CD4-positive, alpha-beta T cell treated with Interferon gamma for 1 hour (primary cell): ENCODE measurements around the gene DENND11.

Experiments
- DNase-seq: peaks from one replicate; pipeline ENCODE4 v3.0.0-alpha.2; 2020

DENND11 gene, protein sequence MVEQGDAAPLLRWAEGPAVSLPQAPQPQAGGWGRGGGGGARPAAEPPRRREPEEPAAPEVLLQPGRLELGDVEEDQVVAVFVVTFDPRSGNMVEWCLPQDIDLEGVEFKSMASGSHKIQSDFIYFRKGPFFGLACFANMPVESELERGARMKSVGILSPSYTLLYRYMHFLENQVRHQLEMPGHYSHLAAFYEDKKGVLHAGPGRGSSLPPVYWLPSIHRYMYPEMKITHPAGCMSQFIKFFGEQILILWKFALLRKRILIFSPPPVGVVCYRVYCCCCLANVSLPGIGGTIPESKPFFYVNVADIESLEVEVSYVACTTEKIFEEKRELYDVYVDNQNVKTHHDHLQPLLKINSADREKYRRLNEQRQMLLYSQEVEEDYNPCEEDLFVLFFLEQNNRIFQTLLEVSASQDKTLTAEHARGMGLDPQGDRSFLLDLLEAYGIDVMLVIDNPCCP

DNA sequence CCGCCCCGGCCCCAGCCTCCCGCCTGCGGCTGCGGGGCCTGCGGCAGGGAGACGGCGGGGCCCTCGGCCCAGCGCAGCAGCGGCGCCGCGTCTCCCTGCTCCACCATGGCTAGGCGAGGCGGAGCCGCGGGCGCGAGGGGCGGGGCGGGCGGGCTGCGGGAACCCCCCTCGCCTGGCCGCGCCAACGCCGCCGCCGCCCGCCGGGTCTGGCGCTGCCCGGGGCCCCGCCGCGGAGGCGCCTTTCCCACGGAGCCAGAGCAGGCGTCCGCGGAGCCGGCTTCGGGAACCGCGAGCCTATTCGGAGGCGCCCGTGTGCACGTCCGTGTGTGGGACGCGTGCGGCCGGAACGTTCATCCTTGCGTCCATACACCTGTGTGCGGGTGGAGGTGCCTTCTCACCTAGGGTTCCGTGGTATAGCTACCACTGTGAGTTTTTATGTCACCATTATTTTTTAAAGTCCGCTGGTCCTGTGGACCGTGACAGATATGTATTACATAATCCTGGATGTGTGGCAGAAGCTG lies at the start of gene DENND11:
Gene DENND11, minus strand, starts transcription at position 120 of the 521 bp plus-strand sequence. Its CDS starts 13 bp downstream, at position 107.
- DNase-seq = peak; percentile 43

DNA sequence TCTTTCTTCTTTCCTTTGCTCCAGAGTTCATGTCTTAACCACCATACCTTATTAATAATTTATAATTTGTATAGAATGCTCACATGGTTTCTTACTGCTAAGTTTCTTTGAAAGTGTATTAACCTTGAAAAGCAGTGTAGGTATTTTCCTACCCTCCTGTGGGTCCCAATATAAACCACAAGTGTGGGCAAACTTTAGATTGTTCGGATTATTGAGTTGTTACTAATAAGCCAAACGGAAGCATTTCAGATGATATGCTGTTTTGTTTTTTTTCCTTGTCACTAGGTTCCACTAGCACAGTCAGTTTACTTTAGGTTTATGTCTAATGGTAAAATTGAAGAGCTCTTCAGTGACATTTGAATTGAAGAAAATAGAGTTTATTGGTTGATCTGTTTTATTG lies 46.4 kb upstream of the DENND11 start:
- no peak for DNase-seq

DNA sequence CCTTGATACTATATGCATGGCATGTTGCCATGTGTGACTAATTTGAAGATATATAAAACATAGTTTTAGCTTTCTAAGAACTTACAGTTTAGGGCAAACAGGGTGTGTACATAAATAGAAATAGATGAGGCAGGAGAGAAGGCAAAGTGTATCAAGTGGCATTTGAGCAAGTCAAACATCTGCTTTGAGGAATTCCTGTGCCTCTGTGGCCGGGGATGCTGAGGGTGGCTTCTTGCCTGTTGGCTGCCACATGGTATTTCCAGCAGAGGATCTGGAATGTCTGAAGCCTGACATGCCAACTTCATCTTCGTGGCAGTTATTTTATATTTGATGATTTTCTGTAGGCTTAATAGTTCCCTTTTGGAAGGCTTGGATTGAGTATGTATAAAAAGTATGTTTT lies 42.2 kb upstream of the DENND11 start:
- DNase-seq = no peak

DNA sequence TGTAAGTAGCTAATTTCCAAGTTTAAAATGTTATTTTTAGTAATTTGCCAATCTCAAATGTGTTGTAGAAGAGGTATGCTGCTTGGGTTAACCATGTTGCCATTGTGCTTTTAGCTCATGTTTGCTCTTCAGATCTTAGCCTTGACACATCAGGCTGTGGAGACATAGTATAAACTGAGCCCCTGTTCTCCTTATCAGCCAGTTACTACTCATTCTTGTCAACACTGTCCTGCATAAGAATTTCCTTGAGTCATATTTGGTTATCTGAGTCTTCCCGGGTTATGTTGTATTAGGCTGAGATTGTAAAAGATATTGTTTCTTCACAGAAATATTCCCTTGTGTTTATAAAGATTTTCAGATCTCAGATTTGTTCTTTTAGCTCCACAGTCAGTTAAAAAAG lies 40.3 kb upstream of the DENND11 start:
- DNase-seq = no peak

DNA sequence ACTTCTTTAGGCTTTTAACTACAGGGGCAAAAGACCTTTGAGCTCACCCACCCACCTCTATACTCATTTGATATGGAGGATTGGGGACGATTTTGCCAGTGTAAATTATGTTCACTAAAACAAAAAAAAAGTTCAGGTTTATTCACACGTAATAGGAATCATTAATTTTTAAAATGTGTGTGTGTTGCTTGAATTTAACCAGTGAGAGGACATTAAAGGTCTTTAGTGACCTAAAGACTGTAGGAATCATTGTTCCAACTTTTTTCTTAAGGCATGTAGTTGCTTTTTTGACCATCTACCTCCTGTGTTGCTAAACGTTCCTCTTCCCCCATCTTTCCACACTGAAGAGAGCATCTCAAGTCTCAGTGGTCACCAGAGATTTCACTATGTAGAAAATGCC lies 37.3 kb upstream of the DENND11 start:
- no peak for DNase-seq

DNA sequence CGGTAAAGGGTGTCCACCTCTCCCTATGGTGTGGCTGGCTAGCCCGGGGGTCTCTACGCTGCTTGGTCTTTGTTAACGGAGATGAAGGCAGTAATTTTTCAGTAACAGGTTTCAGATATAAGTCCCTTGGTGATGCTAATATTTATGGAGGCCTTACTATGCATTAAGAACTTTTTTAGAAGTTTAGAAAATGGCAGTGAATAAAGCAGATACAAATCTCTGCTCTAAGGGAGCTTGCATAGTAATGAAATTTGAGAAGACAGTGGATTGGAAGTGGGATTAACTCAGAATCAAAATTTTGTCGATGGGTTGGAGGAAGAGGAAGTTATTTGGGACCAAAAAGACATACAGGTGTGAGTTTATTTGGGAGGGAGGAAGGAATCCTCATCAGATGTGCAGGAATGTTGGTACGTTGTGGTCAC lies 36.6 kb upstream of the DENND11 start:
- no peak for DNase-seq

DNA sequence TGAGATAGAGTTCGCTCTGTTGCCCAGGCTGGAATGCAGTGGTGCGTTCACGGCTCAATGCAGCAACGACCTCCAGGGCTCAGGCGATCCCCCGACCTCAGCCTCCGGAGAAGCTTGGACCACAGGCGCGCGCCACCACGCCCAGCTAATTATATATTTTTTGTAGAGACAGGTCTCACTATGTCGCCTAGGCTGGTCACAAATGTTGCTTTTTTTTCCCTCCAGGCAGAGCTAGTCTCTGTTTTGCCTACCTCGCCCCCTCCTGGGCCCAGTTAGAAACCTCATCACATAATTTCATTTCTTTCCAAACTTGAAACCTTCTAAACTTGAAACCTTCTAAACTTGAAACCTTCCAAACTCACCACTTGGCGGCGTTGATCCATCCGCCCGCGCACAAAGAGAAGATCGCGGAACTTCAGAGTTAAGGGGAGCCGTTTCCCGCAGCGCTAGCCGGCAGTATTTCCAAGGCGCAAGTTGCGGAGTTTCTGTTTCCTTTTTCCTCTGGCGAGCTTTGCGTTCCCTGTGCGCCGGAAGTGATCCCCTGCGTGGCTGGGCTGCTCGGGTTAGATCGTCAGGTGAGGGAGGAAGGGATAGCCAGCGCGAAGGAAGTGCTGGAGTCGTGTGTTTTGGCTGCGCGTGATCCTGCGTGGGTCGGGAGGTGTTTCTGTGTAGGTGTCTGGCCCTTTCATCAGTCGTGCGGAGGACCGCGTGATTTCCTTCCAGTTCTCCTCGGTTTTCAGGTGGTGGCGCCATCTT lies 36.0 kb upstream of the DENND11 start, which contains the start of gene SSBP1:
Gene SSBP1, plus strand, starts transcription at position 523 of the 756 bp plus-strand sequence. CDS start 809 bp downstream, outside the sequence.
- DNase-seq = peak; percentile 90

DNA sequence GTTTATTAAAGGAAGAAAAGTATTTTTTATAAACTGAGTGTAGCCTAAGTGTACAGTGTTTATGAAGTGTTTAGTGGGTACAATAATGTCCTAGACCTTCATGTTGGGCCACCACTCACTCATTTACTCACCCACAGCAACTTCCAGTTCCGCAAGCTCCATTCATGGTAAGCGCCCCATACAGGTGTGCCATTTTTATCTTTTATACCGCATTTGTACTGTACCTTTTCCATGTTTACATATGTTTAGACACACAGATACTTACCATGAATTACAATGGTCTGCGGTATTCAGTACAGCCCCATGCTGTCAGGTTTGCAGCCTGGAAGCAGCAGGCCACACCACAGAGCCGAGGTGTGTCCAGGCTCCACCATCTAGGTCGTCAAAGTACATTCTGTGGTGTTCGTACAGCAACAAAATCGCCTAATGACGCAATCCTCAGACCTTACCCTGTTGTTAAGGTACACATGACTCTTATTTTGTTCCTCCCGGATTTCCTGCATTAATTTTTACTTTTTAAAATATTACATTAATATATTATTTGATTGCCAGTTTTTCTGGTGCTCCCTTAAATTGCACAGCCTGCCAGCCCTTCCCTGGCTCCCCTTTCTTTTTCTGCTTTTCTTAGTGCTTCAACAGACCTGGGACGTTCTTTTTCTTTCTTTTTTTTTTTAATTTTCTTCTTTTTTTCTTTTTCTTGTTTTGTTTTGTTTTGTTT lies 35.3 kb upstream of the DENND11 start:
- DNase-seq = peak; percentile 18

DNA sequence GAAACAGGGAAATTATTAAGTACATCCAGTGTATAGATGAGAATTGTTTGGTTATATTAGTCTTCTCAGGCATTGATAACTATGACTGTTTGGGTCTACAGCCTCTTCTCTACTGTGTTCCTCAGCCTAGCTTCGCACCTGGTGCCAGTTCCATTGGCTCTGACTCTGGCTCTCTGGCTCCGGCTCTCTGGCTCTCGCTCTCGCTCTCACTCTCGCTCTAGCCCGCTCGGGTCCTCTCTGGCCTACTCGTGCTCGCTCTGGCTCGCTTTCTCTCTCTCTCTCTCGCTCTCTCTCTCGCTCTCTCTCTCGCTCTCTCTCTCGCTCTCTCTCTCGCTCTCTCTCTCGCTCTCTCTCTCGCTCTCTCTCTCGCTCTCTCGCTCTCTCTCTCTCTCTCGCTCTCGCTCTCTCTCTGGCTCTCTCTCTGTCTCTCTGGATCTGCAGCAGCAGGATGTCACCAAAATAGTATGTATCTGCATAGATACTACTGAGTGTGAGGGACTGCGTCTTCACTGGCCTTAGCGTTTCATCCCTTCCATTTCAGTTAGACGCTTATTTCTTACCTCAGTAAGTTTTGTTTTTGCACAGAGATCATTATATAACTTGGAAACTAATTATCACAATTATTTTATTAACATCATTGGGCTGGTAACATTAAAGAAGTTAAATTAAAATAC lies 29.6 kb upstream of the DENND11 start:
- DNase-seq = no peak

DNA sequence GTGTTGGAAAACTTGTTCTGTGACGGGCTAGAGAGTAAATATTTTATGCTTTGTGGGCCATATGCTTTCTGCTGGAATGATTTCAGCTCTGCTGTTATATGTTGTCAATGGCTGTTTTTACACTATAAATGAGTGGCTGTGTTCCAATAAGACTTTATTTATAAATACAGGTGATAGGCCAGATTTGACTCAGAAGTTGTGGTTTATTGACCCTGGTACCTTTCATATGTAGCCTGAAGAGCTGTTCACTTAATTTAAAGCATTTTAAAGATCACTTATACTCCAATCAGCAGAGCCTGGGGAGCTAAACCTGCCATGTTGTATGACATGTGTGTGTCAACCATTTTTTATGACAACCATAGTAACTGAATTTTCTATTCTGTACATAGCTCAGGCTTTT lies 27.1 kb upstream of the DENND11 start:
- DNase-seq = no peak

DNA sequence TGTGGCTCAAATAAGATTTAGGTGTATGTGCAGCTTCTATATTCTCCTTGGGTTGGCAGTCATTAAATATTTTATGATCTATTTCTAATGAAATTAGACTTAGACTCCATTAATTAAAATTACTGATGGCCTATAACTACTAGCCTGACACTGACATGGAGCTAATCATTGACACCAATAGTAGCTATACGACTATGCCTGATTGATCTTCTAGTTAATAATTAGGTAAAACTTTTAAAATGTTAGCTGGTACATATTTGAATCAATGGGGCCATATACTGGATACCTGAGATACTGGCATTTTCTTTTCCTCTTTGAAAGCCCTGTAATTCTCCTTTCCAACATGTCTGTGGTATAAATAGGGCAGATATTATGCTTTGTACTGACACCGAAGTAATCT lies 20.6 kb upstream of the DENND11 start:
- DNase-seq = no peak

DNA sequence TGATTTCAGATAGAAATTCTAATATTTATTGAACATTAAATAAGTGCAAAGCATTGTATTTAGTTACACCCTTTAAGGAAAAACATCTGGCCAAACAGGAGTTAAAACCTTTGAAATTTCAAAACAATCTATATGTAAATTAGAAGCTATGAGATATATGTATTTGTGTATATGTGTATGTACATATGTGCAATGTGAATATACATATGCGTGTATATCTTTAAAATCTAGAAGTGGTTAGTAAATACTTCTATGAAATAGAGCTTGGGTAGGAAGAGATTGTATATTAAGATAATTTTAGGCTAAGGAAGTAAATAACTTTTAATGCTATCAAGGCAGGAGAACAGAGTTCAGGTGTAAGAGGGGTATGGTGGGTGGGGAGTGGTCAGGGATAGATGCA lies 15.5 kb upstream of the DENND11 start:
- no peak for DNase-seq

DNA sequence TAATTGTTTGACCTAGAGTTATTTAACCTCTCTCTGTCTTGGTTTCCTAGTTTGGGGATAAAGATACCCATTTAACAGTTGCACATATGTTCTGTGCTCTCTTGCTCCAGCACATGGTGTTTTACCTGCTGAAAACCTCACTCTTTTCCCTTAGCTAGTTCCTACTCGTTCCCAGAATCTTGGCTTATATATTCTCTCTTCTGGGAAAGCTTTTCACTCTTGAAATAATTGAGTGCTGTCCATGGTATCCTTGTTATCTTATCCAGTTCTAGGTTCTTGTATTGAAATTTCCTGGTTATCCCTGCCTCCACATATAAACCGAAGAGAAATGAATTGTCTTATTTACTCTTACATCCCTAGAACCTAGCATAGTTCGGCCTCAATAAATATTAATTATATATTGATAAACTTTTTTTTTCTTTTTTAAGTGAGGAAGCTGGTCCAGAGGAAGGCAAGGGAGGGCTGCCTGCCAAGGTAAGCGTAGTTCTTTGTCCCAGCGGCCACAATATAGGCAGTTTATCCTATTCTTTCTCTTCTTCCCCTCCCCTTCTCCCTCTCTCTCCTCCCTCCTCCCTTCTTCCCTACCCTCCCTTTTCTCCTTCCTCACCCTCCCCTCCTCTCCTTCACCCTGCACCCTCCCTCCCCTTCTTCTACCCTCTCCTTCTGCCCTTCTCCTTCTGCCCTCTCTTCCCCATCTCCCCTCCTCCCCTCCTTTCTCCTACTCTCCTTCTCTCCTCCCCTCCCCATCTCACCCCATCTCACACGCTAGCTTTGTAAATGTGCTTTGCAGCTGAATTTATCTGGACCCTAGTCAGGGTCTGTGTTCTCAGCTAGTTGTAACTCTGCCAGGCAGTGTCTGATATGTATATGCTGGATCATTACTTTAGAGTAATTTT lies 14.1 kb upstream of the DENND11 start:
- no peak for DNase-seq

DNA sequence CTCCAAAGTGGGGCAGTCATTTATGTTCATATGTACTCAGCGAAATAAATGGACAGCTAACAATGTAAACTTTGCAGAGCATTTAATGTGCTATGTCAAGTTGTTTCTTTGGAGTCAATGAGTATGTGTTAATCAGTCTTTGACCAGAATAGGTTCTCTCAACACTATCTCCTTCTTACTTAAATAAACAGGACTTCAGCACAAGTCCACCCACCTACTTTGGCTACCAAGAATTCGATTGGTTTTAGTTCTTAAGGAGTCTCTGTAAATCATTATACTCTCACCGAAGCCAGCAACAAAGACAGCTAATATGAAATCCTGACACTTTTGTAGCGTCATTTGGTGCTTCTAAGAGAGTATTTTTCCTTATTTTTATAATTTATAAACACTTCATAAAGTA lies 13.1 kb upstream of the DENND11 start:
- DNase-seq = no peak

DNA sequence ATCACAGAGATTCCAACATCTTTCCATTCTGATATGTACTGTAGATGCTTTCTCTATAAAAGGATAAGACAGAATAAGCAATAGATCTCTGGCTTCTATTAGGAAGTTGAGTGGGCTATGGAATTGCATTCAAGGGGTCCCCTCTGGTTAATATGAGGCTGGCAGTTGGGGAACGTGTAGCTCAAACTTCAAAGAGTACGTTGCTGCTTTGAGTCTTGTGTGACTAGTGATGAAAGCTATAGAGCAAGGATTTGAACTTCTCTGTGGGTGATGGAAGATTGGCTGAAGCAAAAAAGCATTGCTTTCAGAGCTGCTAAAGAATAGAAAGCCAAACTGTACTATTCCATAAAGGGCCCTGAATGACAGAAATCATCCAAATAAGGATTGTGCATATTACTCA lies 12.6 kb upstream of the DENND11 start:
- DNase-seq = no peak

DNA sequence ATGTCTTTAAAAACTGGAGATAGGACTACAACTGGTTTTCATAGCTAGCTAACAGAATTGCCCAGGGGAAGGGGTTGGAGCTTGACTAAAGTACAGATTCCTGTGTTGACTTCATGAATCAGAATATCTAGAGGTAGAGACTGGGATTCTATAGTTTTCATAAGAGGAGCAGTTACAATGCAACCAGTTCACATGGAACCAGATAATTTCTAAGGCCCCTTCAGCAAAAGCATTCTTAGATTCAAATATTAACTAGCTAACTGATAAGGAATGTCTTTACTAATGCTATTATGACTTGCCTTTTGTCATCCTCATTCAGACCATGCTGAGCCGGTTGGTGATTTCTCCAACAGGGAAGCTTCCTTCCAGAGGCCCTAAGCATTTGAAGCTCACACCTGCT lies 11.9 kb upstream of the DENND11 start:
- DNase-seq = no peak

DNA sequence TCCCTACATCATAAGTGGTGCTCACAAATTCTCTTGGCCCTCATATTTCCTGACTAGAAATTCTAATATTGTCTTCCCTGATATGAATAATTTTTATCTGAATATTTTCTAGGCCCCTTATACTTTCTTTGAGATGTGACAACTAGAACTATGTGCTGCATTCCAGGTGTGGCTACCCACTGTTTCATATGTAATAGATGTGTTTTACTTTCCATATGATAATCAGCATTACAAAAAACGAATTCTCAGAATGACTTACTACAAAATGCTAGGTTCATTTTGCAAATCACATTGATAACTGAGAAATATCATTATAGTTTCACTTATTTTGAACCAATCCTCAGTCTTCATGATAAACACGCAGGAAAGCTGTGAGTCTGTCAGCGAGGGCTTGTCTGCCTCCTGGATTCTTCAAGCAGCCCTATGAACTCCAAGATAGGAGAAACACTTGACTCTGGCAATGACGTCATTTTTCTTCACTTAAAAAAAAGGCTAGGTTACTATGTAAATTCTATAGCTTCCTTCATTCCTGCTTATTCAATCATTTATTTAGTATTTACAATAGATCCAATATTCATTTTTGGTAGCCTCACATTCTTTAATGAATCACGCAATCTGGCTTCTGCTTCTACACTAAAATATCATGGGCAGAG lies 10.8 kb upstream of the DENND11 start:
- DNase-seq = no peak

DNA sequence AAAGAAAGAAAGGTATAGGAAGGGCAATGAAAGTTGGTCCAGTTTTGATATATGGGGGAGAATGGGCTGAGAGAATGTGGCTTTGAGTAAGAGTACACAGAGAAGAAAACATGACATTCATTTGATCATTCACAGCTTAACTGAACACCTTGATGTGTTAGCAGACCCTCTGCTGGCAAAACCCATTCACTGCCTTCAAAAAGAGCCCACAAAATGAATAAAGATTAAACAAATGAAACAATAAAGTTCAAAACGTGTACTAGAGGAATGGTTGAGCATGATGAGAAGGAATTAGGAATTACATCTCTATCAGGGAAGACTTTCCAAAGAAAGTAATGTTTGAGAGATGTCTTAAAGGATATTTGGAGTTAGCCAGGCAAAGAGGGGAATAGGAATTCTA lies 8.3 kb upstream of the DENND11 start:
- no peak for DNase-seq

DNA sequence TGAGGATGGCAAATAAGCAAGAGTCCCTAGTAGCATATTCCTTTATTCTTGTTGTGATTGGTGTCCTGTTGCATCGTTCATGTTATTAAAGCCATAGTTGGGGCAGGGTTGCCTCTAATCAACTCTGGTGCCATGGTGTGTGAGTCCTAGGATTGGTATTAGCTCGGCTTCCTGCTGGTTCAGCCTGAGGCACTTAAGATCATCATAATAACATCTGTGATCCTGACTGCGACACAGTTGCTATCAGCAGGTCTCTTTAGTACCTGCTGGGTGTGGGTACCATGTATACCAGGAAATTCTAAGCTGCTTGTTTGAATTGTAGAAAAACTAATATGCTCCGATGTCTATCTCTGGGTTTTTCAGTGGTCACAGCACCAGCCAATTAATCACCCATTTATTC lies 7.8 kb upstream of the DENND11 start:
- DNase-seq = no peak

DNA sequence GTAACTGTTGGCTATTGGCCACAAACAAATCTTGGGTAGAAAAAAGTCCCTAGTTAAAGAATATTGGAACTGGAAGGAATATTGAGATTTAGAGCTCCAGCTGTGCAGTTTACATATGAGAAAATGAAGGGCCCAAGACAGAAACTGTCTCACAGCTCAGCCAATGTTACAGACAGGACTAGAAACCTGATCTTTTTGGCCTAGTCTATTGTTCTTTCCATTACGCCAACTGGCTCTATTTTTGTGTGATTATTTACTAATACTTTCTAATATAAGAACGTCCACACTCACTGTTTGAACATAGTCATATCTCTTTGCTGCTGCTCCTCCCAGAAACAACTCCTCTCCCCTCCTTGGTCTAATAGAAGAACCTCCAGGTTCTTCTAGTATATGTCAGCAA lies 7.4 kb upstream of the DENND11 start:
- no peak for DNase-seq

DNA sequence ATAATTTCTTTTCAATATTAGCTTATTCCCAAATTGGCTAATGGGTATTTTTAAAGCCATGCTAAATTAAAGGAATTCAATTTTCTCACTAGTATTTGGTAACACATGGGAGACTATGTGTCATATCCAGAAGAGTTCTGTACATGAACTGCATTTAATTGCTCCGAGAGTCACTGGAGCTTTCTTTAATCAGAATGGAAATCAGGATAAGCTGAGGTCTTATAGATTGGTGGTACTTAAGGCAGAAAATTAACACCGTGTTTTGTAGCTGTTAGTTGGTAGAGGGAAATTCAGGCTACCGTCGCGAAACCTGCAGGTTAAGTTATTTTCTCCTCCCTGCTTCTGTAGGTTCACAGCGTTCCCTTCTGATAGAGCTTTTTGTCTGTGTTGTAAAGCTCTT lies 6.4 kb upstream of the DENND11 start, which contains the start of gene WEE2:
Gene WEE2, plus strand, starts transcription at position 3 of the 400 bp plus-strand sequence. CDS start 406 bp downstream, outside the sequence.
- DNase-seq = no peak
